ENCODE data around the gene MELK.

DNA sequence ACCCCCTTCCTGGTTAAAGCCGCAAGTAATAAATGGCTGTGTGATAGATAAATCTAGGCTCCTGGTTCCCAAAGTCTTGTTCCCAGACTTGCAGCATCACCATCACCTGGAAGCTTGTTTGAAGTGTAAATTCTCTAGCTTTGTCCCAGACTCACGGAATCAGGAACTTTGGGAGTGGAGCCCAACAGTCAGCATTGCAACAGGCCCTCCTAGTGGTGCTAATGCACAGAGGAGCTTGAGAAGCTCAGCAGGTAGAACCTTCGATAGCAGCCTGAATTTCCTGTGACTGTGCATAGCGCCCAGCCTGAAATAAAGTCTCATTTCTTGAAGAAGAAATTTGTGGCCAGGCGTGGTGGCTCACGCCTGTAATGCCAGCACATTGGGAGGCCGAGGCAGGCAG, 30.3 kb upstream of the MELK start:
- TF ChIP-seq EP300 (IDR thresholded peaks at IDR 0.05; ENCODE audit: borderline replicate concordance): no peak
- no peak for TF ChIP-seq RAD21 (IDR thresholded peaks at IDR 0.05; ENCODE audit: low read depth)
- TF ChIP-seq CEBPB (IDR thresholded peaks at IDR 0.05): no peak
- TF ChIP-seq, protein P1, sequence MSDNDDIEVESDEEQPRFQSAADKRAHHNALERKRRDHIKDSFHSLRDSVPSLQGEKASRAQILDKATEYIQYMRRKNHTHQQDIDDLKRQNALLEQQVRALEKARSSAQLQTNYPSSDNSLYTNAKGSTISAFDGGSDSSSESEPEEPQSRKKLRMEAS (IDR thresholded peaks at IDR 0.05): no peak
- TF ChIP-seq FOXM1 (IDR thresholded peaks at IDR 0.05; ENCODE audit: borderline replicate concordance, low read depth): no peak
- TF ChIP-seq YY1 (IDR thresholded peaks at IDR 0.05; ENCODE audit: low read depth): no peak
- TF ChIP-seq TAF1 (IDR thresholded peaks at IDR 0.05; ENCODE audit: low read depth): no peak
- no peak for TF ChIP-seq NFIC (IDR thresholded peaks at IDR 0.05)
- TF ChIP-seq, protein P2, sequence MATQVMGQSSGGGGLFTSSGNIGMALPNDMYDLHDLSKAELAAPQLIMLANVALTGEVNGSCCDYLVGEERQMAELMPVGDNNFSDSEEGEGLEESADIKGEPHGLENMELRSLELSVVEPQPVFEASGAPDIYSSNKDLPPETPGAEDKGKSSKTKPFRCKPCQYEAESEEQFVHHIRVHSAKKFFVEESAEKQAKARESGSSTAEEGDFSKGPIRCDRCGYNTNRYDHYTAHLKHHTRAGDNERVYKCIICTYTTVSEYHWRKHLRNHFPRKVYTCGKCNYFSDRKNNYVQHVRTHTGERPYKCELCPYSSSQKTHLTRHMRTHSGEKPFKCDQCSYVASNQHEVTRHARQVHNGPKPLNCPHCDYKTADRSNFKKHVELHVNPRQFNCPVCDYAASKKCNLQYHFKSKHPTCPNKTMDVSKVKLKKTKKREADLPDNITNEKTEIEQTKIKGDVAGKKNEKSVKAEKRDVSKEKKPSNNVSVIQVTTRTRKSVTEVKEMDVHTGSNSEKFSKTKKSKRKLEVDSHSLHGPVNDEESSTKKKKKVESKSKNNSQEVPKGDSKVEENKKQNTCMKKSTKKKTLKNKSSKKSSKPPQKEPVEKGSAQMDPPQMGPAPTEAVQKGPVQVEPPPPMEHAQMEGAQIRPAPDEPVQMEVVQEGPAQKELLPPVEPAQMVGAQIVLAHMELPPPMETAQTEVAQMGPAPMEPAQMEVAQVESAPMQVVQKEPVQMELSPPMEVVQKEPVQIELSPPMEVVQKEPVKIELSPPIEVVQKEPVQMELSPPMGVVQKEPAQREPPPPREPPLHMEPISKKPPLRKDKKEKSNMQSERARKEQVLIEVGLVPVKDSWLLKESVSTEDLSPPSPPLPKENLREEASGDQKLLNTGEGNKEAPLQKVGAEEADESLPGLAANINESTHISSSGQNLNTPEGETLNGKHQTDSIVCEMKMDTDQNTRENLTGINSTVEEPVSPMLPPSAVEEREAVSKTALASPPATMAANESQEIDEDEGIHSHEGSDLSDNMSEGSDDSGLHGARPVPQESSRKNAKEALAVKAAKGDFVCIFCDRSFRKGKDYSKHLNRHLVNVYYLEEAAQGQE (IDR thresholded peaks at IDR 0.05; ENCODE audit: low read depth): no peak
- no peak for TF ChIP-seq CREB1 (IDR thresholded peaks at IDR 0.05; ENCODE audit: low read depth)
